Measurements from ENCODE around the gene SPOCK2. TPM values are rescaled to one million over a fixed set of nuclear protein-coding genes. Genes with fewer than 3 reads are reported as not detected.

Gene SPOCK2
- total RNA-seq, 1 donor from 2014 or later, result 8.6 TPM

GRCh38 chr10:72086466-72087391 lies 1.6 kb downstream of the SPOCK2 start:
- no peaks in the 10 kb centered on the region for H3K9me3 ChIP-seq (replicated peaks)
- H3K4me3 ChIP-seq, result peak overlapping the region; percentile 71
- no peaks in the 10 kb centered on the region for H3K36me3 ChIP-seq
- DNase-seq, result peak; percentile 50
- peak overlapping the region; percentile 89 for H3K27ac ChIP-seq (replicated peaks)
- TF ChIP-seq CTCF (IDR thresholded peaks at IDR 0.05; ENCODE audit: borderline replicate concordance), result no peak
- peaks cover 50% of the 10 kb centered on the region for H3K4me1 ChIP-seq
- intact Hi-C loops (cut with micrococcal nuclease), result no loop called here
- peaks cover 19% of the 10 kb centered on the region for H3K27me3 ChIP-seq (ENCODE audit: low read depth)

- no peaks in the 10 kb centered on the region for H3K36me3 ChIP-seq
- H3K27ac ChIP-seq (replicated peaks), result peak overlapping the region; percentile 89
- H3K4me3 ChIP-seq, result no peak overlapping the region
- no peaks in the 10 kb centered on the region for H3K9me3 ChIP-seq (replicated peaks)
- peaks cover 19% of the 10 kb centered on the region for H3K27me3 ChIP-seq (ENCODE audit: low read depth)
- intact Hi-C loops (cut with micrococcal nuclease), result no loop called here
- peaks cover 50% of the 10 kb centered on the region for H3K4me1 ChIP-seq
- no peak for TF ChIP-seq CTCF (IDR thresholded peaks at IDR 0.05; ENCODE audit: borderline replicate concordance)
- no peak for DNase-seq
These were observed 2.4 kb downstream of the SPOCK2 start for GRCh38 chr10:72085864-72086465.

- H3K4me3 ChIP-seq, result no peak overlapping the region
- no peaks in the 10 kb centered on the region for H3K36me3 ChIP-seq
- H3K9me3 ChIP-seq (replicated peaks), result no peaks in the 10 kb centered on the region
- intact Hi-C loops (cut with micrococcal nuclease), result no loop called here
- H3K27me3 ChIP-seq (ENCODE audit: low read depth), result peaks cover 19% of the 10 kb centered on the region
- no peak for DNase-seq
- no peak overlapping the region for H3K27ac ChIP-seq (replicated peaks)
- no peak for TF ChIP-seq CTCF (IDR thresholded peaks at IDR 0.05; ENCODE audit: borderline replicate concordance)
- H3K4me1 ChIP-seq, result peaks cover 50% of the 10 kb centered on the region
These were observed 3.2 kb downstream of the SPOCK2 start for GRCh38 chr10:72085166-72085565.

GRCh38 chr10:72083790-72084459 lies 4.4 kb downstream of the SPOCK2 start:
- H3K36me3 ChIP-seq, result no peaks in the 10 kb centered on the region
- H3K27ac ChIP-seq (replicated peaks), result no peak overlapping the region
- no peaks in the 10 kb centered on the region for H3K9me3 ChIP-seq (replicated peaks)
- intact Hi-C loops (cut with micrococcal nuclease), result no loop called here
- no peak for DNase-seq
- no peak overlapping the region for H3K4me3 ChIP-seq
- TF ChIP-seq CTCF (IDR thresholded peaks at IDR 0.05; ENCODE audit: borderline replicate concordance), result no peak
- peaks cover 18% of the 10 kb centered on the region for H3K27me3 ChIP-seq (ENCODE audit: low read depth)
- peaks cover 40% of the 10 kb centered on the region for H3K4me1 ChIP-seq
